Body of pancreas (tissue), 4 donors: ENCODE data around the gene COMT. TPM values are rescaled to one million over a fixed set of nuclear protein-coding genes. Genes with fewer than 3 reads are reported as not detected.

Experiments
- ATAC-seq: fragments of 150-250 bp; one replicate; pipeline ENCODE4 v1.9.1; 2016
- DNase-seq, 4 donors: peaks; one replicate each; pipeline ENCODE4 v3.0.0-alpha.2; 2019
- H3K27ac ChIP-seq, 4 donors: fragments of 200-600 bp; sonication (generic); 1 replicate in 3 of 4; 2 replicates in 1 of 4; pipeline versions ENCODE4 v1.5.1 to v1.6.1; 2016 to 2019; ENCODE audit warnings: mild to moderate bottlenecking in 1 of 4, mixed read lengths in 1 of 4, moderate library complexity in 1 of 4
- H3K27me3 ChIP-seq, 2 donors: fragments of 200-600 bp; sonication (generic); one replicate each; pipeline ENCODE4 v1.6.0; 2016; ENCODE audit warnings: mild to moderate bottlenecking in 1 of 2
- H3K36me3 ChIP-seq, 2 donors: fragments of 200-600 bp; sonication (generic); replicated peaks in 1 of 2; 2 replicates each; pipeline ENCODE4 v1.5.1; 2016; ENCODE audit warnings: low read depth in 2 of 2; ENCODE audit not compliant: insufficient read depth in 1 of 2
- H3K4me1 ChIP-seq: fragments of 200-600 bp; sonication (generic); one replicate; pipeline ENCODE4 v1.6.0; 2016
- H3K4me3 ChIP-seq, 2 donors: fragments of 200-600 bp; sonication (generic); 1 replicate in 1 of 2; 2 replicates in 1 of 2; pipeline ENCODE4 v1.5.1; 2016 to 2019
- H3K9me3 ChIP-seq, 3 donors: fragments of 200-600 bp; sonication (generic); 1 replicate in 2 of 3; 2 replicates in 1 of 3; pipeline ENCODE4 v1.5.1; 2016
- CTCF ChIP-seq, 7 experiments: fragments of 450-650 bp in 4 of 7; fragments of 200-600 bp in 3 of 7; sonication (generic) in 3 of 7; IDR thresholded peaks; one replicate each; pipeline ENCODE4 v1.5.1; 2016 to 2019; ENCODE audit warnings: antibody characterized with exemption in 7 of 7
- POLR2A ChIP-seq, 3 donors: fragments of 450-650 bp; IDR thresholded peaks; one replicate each; pipeline ENCODE4 v1.6.1; 2016; ENCODE audit warnings: antibody characterized with exemption in 3 of 3, mild to moderate bottlenecking in 2 of 3
- WGBS, 2 donors: methylation state at CpG; one replicate each; pipeline ENCODE4 v1.1.5; 2017; 5-methylcytosine and 5-hydroxymethylcytosine counted together
- intact Hi-C: fragments of 100-400 bp; cut with DNase I; formaldehyde crosslinking; loops from one replicate; pipeline ENCODE4 v1.15.1; 2023
- total RNA-seq, 2 donors: library from RNA; depleted of rRNA; stranded (reverse); fragments of >200 nt; gene quantifications; one replicate each; pipeline ENCODE4 v1.1.0, GENCODE V29; 2016

Gene COMT
- total RNA-seq, 2 donors from 2014 or later = 85.6 to 98.2 TPM

DNA sequence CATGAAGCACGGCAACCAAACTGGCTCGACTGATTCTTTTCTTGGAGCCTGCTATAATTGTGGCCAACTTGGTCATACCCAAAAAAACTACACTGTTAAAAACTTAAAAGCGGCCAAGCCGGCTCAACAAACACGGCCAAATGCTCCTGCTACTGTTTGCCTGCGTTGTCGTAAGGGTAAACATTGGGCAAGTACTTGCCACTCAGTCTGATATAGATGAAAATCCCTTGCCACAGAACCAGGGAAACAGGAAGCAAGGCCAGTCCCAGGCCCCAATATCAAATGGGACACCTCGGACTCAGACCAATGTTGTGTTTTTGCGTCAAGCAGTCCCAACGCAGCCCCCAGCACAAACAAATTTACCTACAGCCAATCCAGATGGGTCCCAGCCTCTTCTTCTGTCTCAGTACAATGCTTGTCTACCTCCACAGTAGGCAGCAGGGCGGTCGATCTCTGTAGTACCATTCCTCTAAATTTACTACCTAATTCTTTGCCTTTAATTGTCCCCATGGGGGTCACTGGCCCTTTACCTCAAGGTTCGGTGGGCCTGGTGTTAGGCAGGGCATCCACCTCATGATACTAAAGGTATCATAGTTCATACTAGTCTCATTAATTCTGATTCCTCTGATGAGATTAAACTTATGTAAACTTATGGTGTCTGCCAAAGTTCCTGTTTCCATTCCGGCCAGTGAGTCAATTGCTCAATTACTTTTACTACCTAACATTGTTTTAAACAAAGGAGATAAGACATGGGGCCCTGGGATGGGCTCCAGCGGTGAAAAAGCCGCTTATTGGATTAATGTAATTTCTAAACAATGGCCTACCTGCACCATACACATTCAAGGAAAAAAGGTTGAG is 3.7 kb upstream of the COMT start:
- ATAC-seq (no peak), DNase-seq (peak in 3 of 4 donors; percentile 61 to 69 (median 62))
- TF ChIP-seq POLR2A (IDR thresholded peaks at IDR 0.05) (no peak), CTCF (IDR thresholded peaks at IDR 0.05) (no peak)
- Histone ChIP-seq H3K27ac (peak overlapping the region; percentile 28 to 65 (median 43)), H3K27me3 (no peaks in the 10 kb centered on the region), H3K36me3 (no peaks in the 10 kb centered on the region), H3K4me3 (no peak overlapping the region), H3K4me1 (peaks cover 28% of the 10 kb centered on the region), H3K9me3 (no peaks in the 10 kb centered on the region)
- intact Hi-C loops = no loop called here
- WGBS, 2 donors = 67 to 73% methylated on average over 16 of the region's 16 CpGs

DNA sequence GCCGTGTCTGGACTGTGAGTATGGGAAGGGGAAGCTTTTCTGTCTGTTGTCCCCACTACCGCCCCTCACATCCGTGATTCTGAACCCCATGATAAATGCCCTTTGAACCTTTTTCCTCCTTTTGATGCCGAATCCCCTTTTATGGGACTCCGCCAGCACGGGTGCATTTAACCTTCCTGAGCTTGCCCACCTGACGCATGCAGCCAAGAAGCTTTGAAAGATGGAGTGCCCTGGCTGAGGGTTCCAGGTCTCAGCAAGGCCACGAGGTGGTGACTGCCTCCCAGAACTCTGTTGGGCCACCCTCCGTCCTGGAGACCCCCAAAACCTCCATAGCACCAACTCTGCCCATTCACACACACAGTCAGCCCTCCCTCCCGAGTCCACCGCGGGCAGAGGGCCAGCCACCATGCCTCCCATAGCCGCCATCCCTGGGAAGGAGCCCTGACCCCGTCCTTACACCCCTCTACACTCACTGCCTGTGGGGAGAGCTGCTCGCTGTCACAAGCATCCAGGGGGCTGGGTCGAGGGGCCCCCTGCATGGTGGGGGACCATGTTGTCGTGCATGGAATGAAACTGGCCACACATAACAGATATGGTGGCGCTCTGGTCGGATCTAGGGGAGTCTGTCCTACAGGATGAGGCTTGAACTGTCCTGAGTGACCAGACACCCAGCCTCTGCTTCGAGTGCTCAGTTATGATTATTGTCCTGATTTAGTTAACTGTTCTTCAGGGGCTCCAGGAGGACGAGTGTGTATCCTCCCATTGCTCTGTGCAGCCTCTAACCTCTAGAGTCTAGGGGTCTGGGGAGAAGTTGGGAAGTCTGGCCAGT is 822 bp upstream of the COMT start:
- intact Hi-C loops = no loop called here
- no peaks in the 10 kb centered on the region for H3K36me3 ChIP-seq
- H3K4me3 ChIP-seq = peak overlapping the region; percentile 48 to 67
- no peak for TF ChIP-seq POLR2A (IDR thresholded peaks at IDR 0.05)
- TF ChIP-seq CTCF (IDR thresholded peaks at IDR 0.05) = no peak
- DNase-seq (no peak), ATAC-seq (no peak)
- H3K27ac ChIP-seq = peak overlapping the region; percentile 85 to 94 (median 92)
- no peaks in the 10 kb centered on the region for H3K27me3 ChIP-seq
- peaks cover 39% of the 10 kb centered on the region for H3K4me1 ChIP-seq
- H3K9me3 ChIP-seq = no peaks in the 10 kb centered on the region
- 63 to 69% methylated on average over 21 of the region's 21 CpGs for WGBS, 2 donors

GRCh38 chr22:19942157-19943081 is 847 bp downstream of the COMT start:
- no peaks in the 10 kb centered on the region for H3K27me3 ChIP-seq
- DNase-seq = peak in 1 of 4 donors; percentile 32

More at GRCh38 chr22:19942157-19943081, 847 bp downstream of the COMT start:
- Histone ChIP-seq H3K4me3 (peak overlapping the region; percentile 48 to 67), H3K36me3 (no peaks in the 10 kb centered on the region), H3K4me1 (peaks cover 45% of the 10 kb centered on the region), H3K27ac (peak overlapping the region; percentile 85 to 94 (median 92)), H3K9me3 (no peaks in the 10 kb centered on the region)
- intact Hi-C loops = no loop called here
- TF ChIP-seq CTCF (IDR thresholded peaks at IDR 0.05) (no peak), POLR2A (IDR thresholded peaks at IDR 0.05) (peak in 1 of 3 donors; percentile 12)
- WGBS, 2 donors = 3 to 4% methylated on average over 8 of the region's 8 CpGs
- ATAC-seq = peak; percentile 23
